T-helper 2 cell treated with Interferon-gamma antibody and Interleukin-4, amounts not matched to agents 5 μg/mL and 100 μg/mL, for 36 hours (primary cell): Measurements from ENCODE around the gene PRXL2A.

Source experiments
- DNase-seq: peaks from one replicate; pipeline ENCODE4 v3.0.0; 2021; ENCODE audit warnings: low spot score
- H3K27ac Mint-ChIP-seq: one replicate; pipeline ENCODE4 v1.8.0; 2021; ENCODE audit warnings: mild to moderate bottlenecking, mixed read lengths
- H3K27me3 Mint-ChIP-seq: one replicate; pipeline ENCODE4 v1.8.0; 2021; ENCODE audit warnings: low read depth, mixed read lengths
- H3K36me3 Mint-ChIP-seq: one replicate; pipeline ENCODE4 v1.8.0; 2021; ENCODE audit warnings: low read depth, mixed read lengths
- H3K4me1 Mint-ChIP-seq: one replicate; pipeline ENCODE4 v1.8.0; 2021; ENCODE audit warnings: low read depth, mixed read lengths
- H3K4me3 Mint-ChIP-seq: one replicate; pipeline ENCODE4 v1.8.0; 2022; ENCODE audit warnings: mild to moderate bottlenecking, moderate library complexity, mixed read lengths
- H3K9me3 Mint-ChIP-seq: one replicate; pipeline ENCODE4 v1.8.0; 2021; ENCODE audit warnings: mixed read lengths

The PRXL2A gene

DNA sequence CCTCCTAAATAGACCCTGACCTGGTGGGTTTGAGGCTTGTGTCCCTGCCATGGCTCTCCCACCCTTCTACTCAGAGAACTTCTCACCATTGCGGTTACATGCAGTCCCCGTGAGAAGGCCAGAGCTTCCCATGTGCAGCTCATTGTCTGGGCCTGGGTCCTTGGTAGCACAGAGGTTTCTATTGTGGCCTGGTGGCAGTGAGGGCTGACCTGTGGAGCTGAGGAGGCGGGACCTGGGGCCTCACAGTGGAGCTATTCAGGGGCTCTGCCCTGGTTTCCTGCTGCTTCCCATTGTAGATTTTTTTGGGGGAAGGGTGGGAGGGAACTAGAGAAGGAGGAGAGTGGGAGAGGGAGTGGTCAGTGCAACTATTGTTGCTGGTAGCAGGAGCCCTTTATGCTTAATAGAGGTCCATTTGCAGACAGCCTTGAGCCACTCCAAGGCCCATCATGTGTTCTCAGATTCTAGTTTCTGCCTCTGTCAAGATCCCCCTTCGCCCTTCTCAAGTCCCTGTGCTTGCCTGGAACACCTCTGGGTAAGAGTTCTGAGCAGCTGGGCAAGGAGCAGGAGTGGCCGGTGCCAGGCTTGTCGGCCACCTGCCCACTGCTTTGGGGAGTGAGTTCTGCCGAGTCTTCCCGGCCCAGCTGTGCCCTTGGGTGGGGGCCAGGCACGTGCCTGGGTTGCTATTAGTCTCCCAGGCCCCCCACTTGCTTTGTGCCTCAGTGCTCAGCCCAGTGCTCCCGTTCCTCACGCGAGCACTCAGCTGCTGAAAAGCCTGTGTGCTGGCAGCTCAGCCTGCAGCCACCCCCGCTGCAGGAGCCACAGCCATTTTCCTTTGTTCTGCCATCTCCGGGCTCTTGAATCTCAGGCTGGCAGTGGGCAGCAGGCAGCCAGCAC lies 56.5 kb downstream of the PRXL2A start:
- H3K4me1 Mint-ChIP-seq: peaks cover 87% of the 10 kb centered on the region
- no peaks in the 10 kb centered on the region for H3K27me3 Mint-ChIP-seq
- peaks cover 53% of the 10 kb centered on the region for H3K36me3 Mint-ChIP-seq
- H3K4me3 Mint-ChIP-seq: peak overlapping the region; percentile 72
- peak overlapping the region; percentile 74 for H3K27ac Mint-ChIP-seq
- no peak for DNase-seq
- H3K9me3 Mint-ChIP-seq: no peaks in the 10 kb centered on the region

DNA sequence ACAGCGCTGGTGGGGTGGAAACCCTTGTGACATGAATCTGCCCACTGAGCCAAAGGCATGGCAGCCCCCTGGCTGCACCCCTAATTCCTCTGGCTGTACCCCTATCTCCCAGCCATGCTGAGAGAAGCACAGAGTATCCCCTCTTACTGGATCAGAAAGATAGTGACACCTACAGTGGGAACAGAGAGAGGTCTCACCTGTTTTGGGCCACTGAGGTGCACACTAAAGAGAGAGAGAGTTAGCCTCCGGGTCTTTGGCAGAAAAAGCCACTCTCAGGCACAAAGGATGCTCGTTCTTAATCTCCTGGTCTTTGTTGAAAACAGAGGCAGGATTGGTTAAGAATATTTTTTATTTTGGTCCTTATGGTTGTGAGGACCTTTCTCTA lies 57.1 kb downstream of the PRXL2A start:
- no peaks in the 10 kb centered on the region for H3K27me3 Mint-ChIP-seq
- H3K4me1 Mint-ChIP-seq: peaks cover 82% of the 10 kb centered on the region
- no peak for DNase-seq
- H3K36me3 Mint-ChIP-seq: peaks cover 52% of the 10 kb centered on the region
- H3K4me3 Mint-ChIP-seq: peak overlapping the region; percentile 72
- H3K9me3 Mint-ChIP-seq: no peaks in the 10 kb centered on the region
- H3K27ac Mint-ChIP-seq: peak overlapping the region; percentile 74

- Mint-ChIP-seq H3K9me3 (no peaks in the 10 kb centered on the region), H3K4me3 (peak overlapping the region; percentile 72), H3K36me3 (peaks cover 53% of the 10 kb centered on the region), H3K27ac (peak overlapping the region; percentile 90), H3K27me3 (no peaks in the 10 kb centered on the region), H3K4me1 (peaks cover 82% of the 10 kb centered on the region)
- DNase-seq: no peak
Observed at GRCh38 chr10:80465839-80466590, 57.7 kb downstream of the PRXL2A start.

DNA sequence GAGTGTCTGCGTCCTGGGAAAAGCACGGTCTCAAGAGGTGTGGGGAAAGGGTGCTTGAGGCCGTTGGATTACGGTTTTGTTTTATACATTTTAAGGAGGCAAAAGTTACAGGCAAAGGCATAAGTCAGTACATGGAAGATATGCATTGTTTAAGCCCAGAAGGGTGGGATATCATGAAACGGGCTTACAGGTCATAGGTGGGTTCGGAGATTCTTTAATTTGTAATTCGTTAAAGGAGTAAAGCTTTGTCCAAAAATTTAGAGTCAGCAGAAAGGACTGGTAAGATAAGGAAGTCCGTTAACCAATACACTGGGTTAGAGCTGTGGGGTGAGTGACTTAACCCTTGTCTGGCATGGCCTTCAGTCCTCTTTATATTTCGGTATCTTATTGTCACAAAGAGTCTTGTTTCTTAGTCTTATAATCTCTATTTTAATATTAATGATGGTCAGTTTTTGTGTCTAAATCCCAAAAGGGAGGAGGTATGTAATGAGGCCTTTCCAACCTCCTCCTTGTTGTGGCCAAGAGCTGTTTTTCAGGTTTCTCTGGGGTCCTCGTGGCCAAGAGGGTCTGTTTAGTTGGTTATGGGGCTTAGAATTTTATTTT lies 58.5 kb downstream of the PRXL2A start:
- peak overlapping the region; percentile 72 for H3K4me3 Mint-ChIP-seq

DNA sequence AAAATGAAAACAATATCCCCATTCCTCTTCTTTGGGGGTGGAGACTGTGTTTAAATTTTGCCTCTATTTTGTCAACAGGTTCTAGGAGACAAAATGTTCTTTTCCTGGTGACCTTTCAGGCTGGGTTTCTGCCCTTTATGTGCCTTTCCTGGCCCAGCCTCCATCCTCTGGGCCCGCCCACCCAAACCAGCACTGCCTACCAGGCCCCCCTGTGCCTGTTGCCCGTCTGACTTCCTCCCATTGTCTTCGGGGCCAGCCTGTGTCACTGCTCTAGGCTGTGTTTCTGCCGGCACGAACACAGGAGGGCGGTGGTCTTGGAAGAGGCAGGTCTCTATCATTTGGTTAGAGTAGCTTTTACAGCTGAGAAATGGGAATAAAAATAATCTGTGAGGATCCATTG lies 59.7 kb downstream of the PRXL2A start:
- peaks cover 82% of the 10 kb centered on the region for H3K4me1 Mint-ChIP-seq
- H3K4me3 Mint-ChIP-seq: peak overlapping the region; percentile 72
- DNase-seq: peak; percentile 59
- peaks cover 53% of the 10 kb centered on the region for H3K36me3 Mint-ChIP-seq
- H3K27me3 Mint-ChIP-seq: no peaks in the 10 kb centered on the region
- no peaks in the 10 kb centered on the region for H3K9me3 Mint-ChIP-seq
- peak overlapping the region; percentile 90 for H3K27ac Mint-ChIP-seq

More for the DNA sequence above, 58.5 kb downstream of the PRXL2A start:
- no peaks in the 10 kb centered on the region for H3K9me3 Mint-ChIP-seq
- no peaks in the 10 kb centered on the region for H3K27me3 Mint-ChIP-seq
- peaks cover 82% of the 10 kb centered on the region for H3K4me1 Mint-ChIP-seq
- DNase-seq: no peak
- peak overlapping the region; percentile 90 for H3K27ac Mint-ChIP-seq
- H3K36me3 Mint-ChIP-seq: peaks cover 53% of the 10 kb centered on the region

DNA sequence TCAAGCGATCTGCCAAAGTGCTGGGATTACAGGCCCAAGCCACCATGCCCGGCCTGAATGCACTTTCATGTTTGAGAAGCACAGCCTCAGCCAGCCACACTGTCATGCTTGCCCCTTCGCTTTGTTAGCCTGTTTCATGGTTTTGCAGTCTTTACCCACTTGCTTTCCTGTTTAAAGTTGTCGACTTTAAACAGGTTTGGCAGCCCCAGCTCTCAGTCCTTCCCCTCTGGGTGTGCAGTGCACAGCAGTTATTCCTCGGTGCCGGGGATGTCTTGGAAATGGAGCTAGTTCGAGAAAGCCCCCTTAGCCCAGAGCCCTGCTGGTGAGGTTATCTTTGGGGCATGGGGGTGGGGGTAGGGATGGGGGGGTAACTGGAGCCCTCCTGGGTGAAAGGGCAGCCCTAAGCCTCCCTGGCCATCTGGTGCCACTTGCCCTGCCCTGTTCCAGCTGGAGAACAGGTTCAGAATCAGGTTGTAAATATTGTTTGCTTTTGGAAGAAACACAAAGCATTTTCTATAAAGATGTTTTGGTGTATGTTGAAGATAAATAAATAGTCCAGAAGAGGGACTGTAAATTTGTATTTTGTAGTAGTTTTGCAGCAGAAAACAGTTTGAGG lies 60.6 kb downstream of the PRXL2A start:
- Mint-ChIP-seq H3K36me3 (peaks cover 49% of the 10 kb centered on the region), H3K27me3 (no peaks in the 10 kb centered on the region), H3K4me1 (peaks cover 76% of the 10 kb centered on the region), H3K9me3 (no peaks in the 10 kb centered on the region), H3K4me3 (peak overlapping the region; percentile 72), H3K27ac (peak overlapping the region; percentile 82)
- no peak for DNase-seq

DNA sequence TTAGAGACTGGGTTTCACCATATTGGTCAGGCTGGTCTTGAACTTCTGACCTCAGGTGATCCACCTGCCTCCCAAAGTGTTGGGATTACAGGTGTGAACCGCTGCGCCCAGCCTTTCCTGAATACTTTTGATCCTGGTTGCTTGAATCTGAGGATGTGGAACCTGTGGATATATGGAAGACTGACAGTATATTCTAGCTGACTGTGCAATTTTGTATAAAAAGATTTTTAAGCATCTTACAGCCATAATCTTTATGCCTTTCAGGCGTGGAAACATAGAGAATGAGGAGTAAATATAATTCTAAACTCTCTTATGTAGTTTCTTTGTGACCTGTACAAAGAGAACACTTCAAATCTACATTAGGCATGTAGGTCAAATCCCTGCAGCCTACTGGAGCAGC lies 61.9 kb downstream of the PRXL2A start:
- Mint-ChIP-seq H3K9me3 (no peaks in the 10 kb centered on the region), H3K27ac (peak overlapping the region; percentile 14), H3K4me3 (peak overlapping the region; percentile 51), H3K4me1 (peaks cover 74% of the 10 kb centered on the region), H3K27me3 (no peaks in the 10 kb centered on the region), H3K36me3 (peaks cover 59% of the 10 kb centered on the region)
- DNase-seq: no peak

- Mint-ChIP-seq H3K36me3 (peaks cover 62% of the 10 kb centered on the region), H3K4me3 (peak overlapping the region; percentile 51), H3K27me3 (no peaks in the 10 kb centered on the region), H3K4me1 (peaks cover 69% of the 10 kb centered on the region), H3K9me3 (no peaks in the 10 kb centered on the region), H3K27ac (peak overlapping the region; percentile 86)
- DNase-seq: no peak
Observed at GRCh38 chr10:80471001-80471400, 62.6 kb downstream of the PRXL2A start.

DNA sequence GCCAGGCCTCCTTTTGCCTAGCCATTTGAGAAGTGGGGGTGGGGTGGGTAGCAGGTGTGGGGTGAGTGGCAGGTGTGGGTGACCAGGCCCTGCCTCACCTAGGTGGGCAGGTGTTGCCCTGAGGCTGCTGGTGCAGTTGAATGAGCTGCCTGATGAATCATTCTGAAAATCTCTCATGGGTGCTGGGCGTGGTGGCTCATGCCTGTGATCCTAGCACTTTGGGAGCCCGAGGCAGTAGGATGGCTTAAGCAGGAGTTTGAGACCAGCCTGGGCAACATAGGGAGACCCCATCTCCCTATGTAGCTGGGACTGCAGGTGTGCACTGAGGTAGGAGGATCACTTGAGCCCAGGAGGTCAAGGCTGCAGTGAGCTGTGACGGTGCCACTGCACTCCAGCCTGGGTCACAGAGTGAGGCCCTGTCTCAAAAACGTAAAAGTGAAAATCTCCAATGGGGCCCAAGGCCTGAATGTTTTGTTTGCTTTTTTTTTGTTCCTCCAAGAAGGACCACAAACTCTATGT lies 63.4 kb downstream of the PRXL2A start:
- peak overlapping the region; percentile 51 for H3K4me3 Mint-ChIP-seq
- H3K27ac Mint-ChIP-seq: peak overlapping the region; percentile 86
- H3K9me3 Mint-ChIP-seq: no peaks in the 10 kb centered on the region
- H3K4me1 Mint-ChIP-seq: peaks cover 62% of the 10 kb centered on the region
- H3K36me3 Mint-ChIP-seq: peaks cover 58% of the 10 kb centered on the region
- peak; percentile 65 for DNase-seq
- no peaks in the 10 kb centered on the region for H3K27me3 Mint-ChIP-seq

DNA sequence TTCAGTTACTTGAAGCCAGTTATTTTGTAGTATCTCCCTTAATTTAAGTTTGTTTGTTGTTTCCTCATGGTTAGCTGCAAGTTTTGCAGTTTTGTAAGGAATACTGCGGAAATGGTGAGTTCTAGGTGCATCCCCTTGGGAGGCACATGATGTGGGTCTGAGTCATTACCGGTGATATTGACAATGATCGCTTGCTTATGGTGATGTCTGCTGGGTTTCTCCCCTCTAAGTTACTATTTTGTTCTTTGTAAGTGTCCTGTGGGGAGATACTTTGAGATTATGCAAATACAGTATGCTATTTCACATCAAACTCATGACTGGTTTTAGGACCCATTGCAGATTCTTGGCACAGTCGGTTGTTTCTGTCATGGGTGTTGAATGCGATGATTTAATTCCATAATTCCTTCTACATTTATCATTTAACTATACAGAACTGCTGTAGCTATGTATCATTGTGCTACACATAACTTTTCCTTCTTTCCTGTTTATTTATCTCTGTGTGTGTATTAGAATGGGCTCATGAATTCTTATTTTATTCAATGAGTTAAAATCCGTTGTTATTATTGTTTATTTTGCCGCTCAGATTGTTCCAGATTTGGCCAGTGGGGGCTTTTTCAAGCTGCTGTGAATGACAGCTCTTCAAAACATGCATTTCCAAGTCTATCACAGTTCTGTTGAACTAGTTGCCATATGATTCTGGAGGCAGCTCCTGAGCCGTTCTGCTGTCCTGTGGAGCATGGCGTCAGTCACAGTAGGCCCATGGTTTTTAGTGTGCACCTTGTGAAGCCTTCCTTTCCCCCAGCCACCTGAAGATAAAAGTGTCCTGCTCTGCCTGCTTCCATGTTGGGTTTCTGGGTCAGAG lies 64.1 kb downstream of the PRXL2A start:
- Mint-ChIP-seq H3K36me3 (peaks cover 61% of the 10 kb centered on the region), H3K4me3 (peak overlapping the region; percentile 51)
- peak; percentile 69 for DNase-seq

GRCh38 chr10:80473096-80473657 lies 64.8 kb downstream of the PRXL2A start:
- Mint-ChIP-seq H3K4me1 (peaks cover 60% of the 10 kb centered on the region), H3K27ac (peak overlapping the region; percentile 86), H3K4me3 (peak overlapping the region; percentile 51), H3K27me3 (no peaks in the 10 kb centered on the region), H3K9me3 (peaks cover 11% of the 10 kb centered on the region), H3K36me3 (peaks cover 65% of the 10 kb centered on the region)
- no peak for DNase-seq

More for the DNA sequence above, 64.1 kb downstream of the PRXL2A start:
- H3K27ac Mint-ChIP-seq: peak overlapping the region; percentile 86
- H3K27me3 Mint-ChIP-seq: no peaks in the 10 kb centered on the region
- peaks cover 4% of the 10 kb centered on the region for H3K9me3 Mint-ChIP-seq
- H3K4me1 Mint-ChIP-seq: peaks cover 61% of the 10 kb centered on the region

DNA sequence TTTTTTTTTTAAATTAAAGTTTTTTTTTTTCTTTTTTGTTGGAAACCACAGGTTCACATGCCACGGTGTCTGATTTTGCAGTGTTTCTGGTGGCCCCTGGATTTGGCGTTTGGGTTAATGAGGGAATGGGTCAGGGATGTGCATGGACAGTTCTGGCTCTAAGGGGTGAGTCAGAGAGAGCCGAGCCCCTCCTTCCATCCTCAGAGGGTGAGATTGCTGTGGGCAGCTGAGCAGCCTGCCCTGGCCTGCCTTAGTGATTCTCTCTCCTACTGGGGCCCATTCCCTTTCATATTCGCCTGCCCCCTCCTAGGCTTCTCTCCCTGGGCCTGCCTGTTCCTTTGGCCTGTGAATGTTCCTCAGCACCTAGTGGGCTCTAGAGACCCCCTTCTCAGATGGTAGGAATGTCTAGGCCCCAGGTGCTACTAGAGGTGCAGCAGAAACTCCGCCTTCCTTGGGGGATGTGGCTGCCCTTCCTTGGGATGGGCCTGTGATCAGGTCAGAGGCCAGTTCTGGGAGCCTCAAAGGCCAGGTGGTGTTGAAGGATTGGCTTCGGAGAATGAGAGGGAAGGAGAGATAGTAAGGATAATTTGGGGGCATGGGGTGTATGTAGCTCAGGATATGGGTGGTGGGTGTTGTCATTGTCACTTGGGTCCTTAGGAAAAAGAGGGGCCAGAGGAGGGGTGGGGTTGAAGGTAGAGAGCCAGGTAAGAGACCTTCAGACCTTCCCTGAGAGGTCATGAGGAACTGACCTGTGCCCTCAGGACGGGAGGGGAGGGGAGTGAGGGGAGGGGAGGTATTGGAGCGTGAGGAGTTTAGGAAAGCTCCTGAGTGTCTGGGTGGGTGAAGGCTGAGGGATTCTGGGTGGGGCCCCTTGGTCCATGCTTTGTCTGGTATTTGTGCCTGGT lies 65.6 kb downstream of the PRXL2A start:
- peaks cover 68% of the 10 kb centered on the region for H3K36me3 Mint-ChIP-seq
- H3K4me3 Mint-ChIP-seq: peak overlapping the region; percentile 17
- H3K4me1 Mint-ChIP-seq: peaks cover 57% of the 10 kb centered on the region
- H3K27ac Mint-ChIP-seq: peak overlapping the region; percentile 68
- H3K27me3 Mint-ChIP-seq: no peaks in the 10 kb centered on the region
- no peak for DNase-seq
- H3K9me3 Mint-ChIP-seq: peaks cover 15% of the 10 kb centered on the region
